T-cell (primary cell): ENCODE data around the gene TMEM131L. TPM values are rescaled to one million over a fixed set of nuclear protein-coding genes. Genes with fewer than 3 reads are reported as not detected.

Experiments used
- ATAC-seq, 4 experiments: fragments of 200-7000 bp in 3 of 4; fragments of 150-1000 bp in 1 of 4; cut with Tn5 transposase; replicated peaks in 1 of 4; 1 replicate in 3 of 4; 2 replicates in 1 of 4; pipeline ENCODE4 v1.10.0; 2021; ENCODE audit warnings: moderate library complexity in 3 of 4, mild to moderate bottlenecking in 2 of 4, moderate number of reproducible peaks in 1 of 4
- CTCF ChIA-PET, 2 donors: fragments of 300-600 bp; sonication (Branson Sonifier 250); formaldehyde crosslinking; loops; one replicate each; lab custom pipeline; 2022; ENCODE audit warnings: antibody characterized with exemption in 2 of 2; lab: Charles Lee
- POLR2A ChIA-PET, 2 donors: fragments of 300-600 bp; sonication (Branson Sonifier 250); formaldehyde crosslinking; loops; one replicate each; lab custom pipeline; 2022; ENCODE audit warnings: antibody characterized with exemption in 2 of 2; lab: Charles Lee
- DNase-seq, 35 experiments: peaks; one replicate each; pipeline versions ENCODE4 v3.0.0 to v3.0.0-alpha.2; 2013 to 2023
- H3K27ac ChIP-seq: one replicate; pipeline ENCODE4 v1.5.1; 2013; ENCODE audit warnings: low read length
- H3K27me3 ChIP-seq, 2 experiments: replicated peaks in 1 of 2; 1 replicate in 1 of 2; 2 replicates in 1 of 2; pipeline versions ENCODE4 v1.6.1 to v1.7.0; 2013; ENCODE audit warnings: low read length in 1 of 2, mixed read lengths in 1 of 2; ENCODE audit not compliant: control insufficient read depth in 2 of 2, insufficient read depth in 2 of 2; ENCODE audit errors: extremely low read depth in 1 of 2
- H3K36me3 ChIP-seq, 2 donors: 1 replicate in 1 of 2; 2 replicates in 1 of 2; pipeline versions ENCODE4 v1.6.1 to v1.7.0; 2013; ENCODE audit warnings: low read length in 1 of 2; ENCODE audit not compliant: control insufficient read depth in 2 of 2, insufficient read depth in 1 of 2; ENCODE audit errors: extremely low read depth in 1 of 2
- H3K4me1 ChIP-seq, 2 experiments: 1 replicate in 1 of 2; 2 replicates in 1 of 2; pipeline versions ENCODE4 v1.6.1 to v1.7.0; 2013; ENCODE audit warnings: low read length in 2 of 2, mixed read lengths in 1 of 2; ENCODE audit not compliant: insufficient read depth in 2 of 2, control insufficient read depth in 1 of 2; ENCODE audit errors: extremely low read depth in 1 of 2
- H3K4me3 ChIP-seq, 2 donors: 1 replicate in 1 of 2; 2 replicates in 1 of 2; pipeline versions ENCODE4 v1.5.1 to v1.7.0; 2013; ENCODE audit warnings: mild to moderate bottlenecking in 2 of 2, low read length in 1 of 2, moderate library complexity in 1 of 2; ENCODE audit not compliant: control insufficient read depth in 1 of 2; ENCODE audit errors: extremely low read depth in 1 of 2
- H3K9me3 ChIP-seq: 2 replicates; pipeline ENCODE4 v1.7.0; 2013
- H3K27ac Mint-ChIP-seq, 2 donors: one replicate each; pipeline ENCODE4 v1.8.0; 2020 to 2021; ENCODE audit warnings: mild to moderate bottlenecking in 2 of 2, mixed read lengths in 2 of 2
- H3K27me3 Mint-ChIP-seq, 2 donors: one replicate each; pipeline ENCODE4 v1.8.0; 2021 to 2022; ENCODE audit warnings: mixed read lengths in 2 of 2
- H3K36me3 Mint-ChIP-seq: one replicate; pipeline ENCODE4 v1.8.0; 2021; ENCODE audit warnings: mixed read lengths
- H3K4me1 Mint-ChIP-seq, 3 donors: one replicate each; pipeline ENCODE4 v1.8.0; 2020 to 2022; ENCODE audit warnings: mixed read lengths in 3 of 3, mild to moderate bottlenecking in 1 of 3
- H3K4me3 Mint-ChIP-seq, 3 donors: one replicate each; pipeline ENCODE4 v1.8.0; 2020 to 2022; ENCODE audit warnings: mild to moderate bottlenecking in 3 of 3, mixed read lengths in 3 of 3, moderate library complexity in 3 of 3
- H3K9me3 Mint-ChIP-seq, 3 donors: one replicate each; pipeline ENCODE4 v1.8.0; 2020 to 2022; ENCODE audit warnings: mixed read lengths in 3 of 3
- WGBS: methylation state at CpG from one replicate; pipeline ENCODE4 v1.1.5; 2013; ENCODE audit warnings: missing lambda C conversion rate; ENCODE audit not compliant: insufficient coverage; 5-methylcytosine and 5-hydroxymethylcytosine counted together
- total RNA-seq, 35 experiments: library from RNA in 6 of 35; stranded (reverse) in 6 of 35; fragments of 120-200 nt in 1 of 35; gene quantifications; one replicate each; pipeline versions ENCODE4 v1.2.1 to v1.2.4 and lab custom pipeline; 2013 to 2026

TMEM131L gene
- total RNA-seq, 5 donors from 2014 or later (not counting 1 experiment from before 2014, with no cell fraction given), result 60.7 to 115 (median 72.6) TPM

DNA sequence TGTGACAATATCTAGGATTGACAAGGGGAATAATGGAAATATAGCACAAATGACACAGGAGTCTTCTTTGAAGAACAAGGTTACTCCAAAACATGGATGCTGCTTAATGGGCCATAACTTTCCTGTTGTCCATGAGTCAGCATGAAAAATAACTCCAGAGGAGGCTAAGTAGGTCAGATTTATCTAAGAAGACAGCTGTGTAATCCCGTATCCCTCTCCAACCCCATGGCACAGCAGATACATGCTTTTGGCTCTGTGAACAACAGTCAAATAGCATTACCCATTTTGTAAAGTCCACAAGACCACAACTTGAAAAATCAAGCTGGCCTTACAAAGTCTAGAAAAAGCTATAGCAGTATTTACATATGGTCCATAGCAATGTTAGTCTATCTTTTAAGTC is 2.1 kb upstream of the TMEM131L start:
- Mint-ChIP-seq H3K9me3 (no peaks in the 10 kb centered on the region), H3K4me1 (peaks cover 15 to 24% (median 22%) of the 10 kb centered on the region in 3 donors), H3K27me3 (no peaks in the 10 kb centered on the region), H3K36me3 (no peaks in the 10 kb centered on the region), H3K27ac (peak overlapping the region in 1 of 2 donors; percentile 13), H3K4me3 (no peak overlapping the region)
- WGBS, result no CpG with 5 or more reads among the region's 1 CpG
- Histone ChIP-seq H3K27ac (no peak overlapping the region), H3K27me3 (no peaks in the 10 kb centered on the region), H3K4me3 (no peak overlapping the region), H3K9me3 (no peaks in the 10 kb centered on the region), H3K36me3 (no peaks in the 10 kb centered on the region), H3K4me1 (peaks cover 10 to 13% of the 10 kb centered on the region in 2 experiments)
- ChIA-PET POLR2A (interaction anchor here in 1 of 2 donors (0.6 kb wide), 1 partner anchor 25 kb away, joined by 3 read pairs; no protein-coding TSS in a partner anchor), CTCF (interaction anchor here in 1 of 2 donors (1.0 kb wide), 1 partner anchor 110 kb away, joined by 3 read pairs; no protein-coding TSS in a partner anchor)
- ATAC-seq (no peak), DNase-seq (no peak)

DNA sequence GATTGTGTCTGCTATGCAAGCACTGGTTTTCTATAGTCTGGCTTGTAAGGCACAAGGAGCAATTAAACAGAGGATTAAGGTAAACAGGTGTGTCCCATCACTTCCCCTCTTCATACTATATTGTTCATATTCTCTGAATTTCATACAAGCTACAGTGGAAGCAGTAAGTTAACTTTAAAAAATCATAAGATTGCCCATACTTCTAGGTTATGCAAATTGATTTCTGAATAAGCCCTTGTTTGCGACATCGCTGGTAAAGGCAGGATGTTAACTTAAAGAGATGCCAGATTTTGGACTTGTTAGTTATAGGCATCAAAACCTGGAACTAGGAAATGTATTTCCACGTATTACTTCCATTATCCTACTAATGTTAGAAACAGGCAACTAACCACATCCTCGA is 1.0 kb upstream of the TMEM131L start:
- Mint-ChIP-seq H3K27me3 (no peaks in the 10 kb centered on the region), H3K36me3 (no peaks in the 10 kb centered on the region), H3K27ac (peak overlapping the region; percentile 90 to 91), H3K9me3 (no peaks in the 10 kb centered on the region), H3K4me3 (peak overlapping the region; percentile 88 to 94 (median 90)), H3K4me1 (peaks cover 25 to 33% (median 32%) of the 10 kb centered on the region in 3 donors)
- ChIA-PET CTCF (interaction anchor here (0.6 to 1.8 kb wide), 14 partner anchors 13 to 343 kb away, joined by 3 to 24 read pairs (median 4); no protein-coding TSS in a partner anchor), POLR2A (interaction anchor here (0.6 to 1.4 kb wide), 7 partner anchors 18 to 129 kb away, joined by 3 to 11 read pairs (median 4); no protein-coding TSS in a partner anchor)
- no peaks in the 10 kb centered on the region for H3K9me3 ChIP-seq
- H3K27ac ChIP-seq, result peak overlapping the region; percentile 47
- ATAC-seq (no peak), DNase-seq (peak in 1 of 35 experiments; percentile 26)
- peaks cover 0 to 3% of the 10 kb centered on the region in 2 donors for H3K36me3 ChIP-seq
- no CpG with 5 or more reads among the region's 4 CpGs for WGBS
- peaks cover 19 to 20% of the 10 kb centered on the region in 2 experiments for H3K4me1 ChIP-seq
- peak overlapping the region; percentile 56 to 68 for H3K4me3 ChIP-seq
- H3K27me3 ChIP-seq, result no peaks in the 10 kb centered on the region

DNA sequence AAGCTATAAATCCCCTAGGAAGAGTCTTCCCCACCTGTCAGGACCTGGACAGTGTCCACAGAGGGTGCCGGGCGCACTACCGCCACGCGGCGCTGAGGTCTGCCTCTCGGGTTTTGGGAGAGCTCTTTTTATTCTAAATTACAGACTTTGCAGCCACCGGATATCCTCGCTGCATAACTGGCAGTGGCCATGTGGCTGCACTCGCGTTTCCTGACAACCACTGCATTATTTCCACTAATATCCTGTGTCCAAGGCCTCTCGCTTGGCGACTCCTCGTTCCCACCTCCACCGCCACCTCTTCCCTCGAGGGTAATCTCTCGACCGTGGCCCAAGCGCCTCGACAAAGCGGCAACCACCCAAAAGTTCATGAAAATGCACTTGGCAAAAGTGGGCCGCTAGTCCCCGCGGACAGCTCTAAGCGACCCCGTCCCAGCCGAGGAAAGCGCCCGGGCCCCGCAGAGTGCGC is 512 bp upstream of the TMEM131L start:
- peak; percentile 10 to 27 (median 18) for ATAC-seq
- Mint-ChIP-seq H3K4me1 (peaks cover 30 to 38% (median 37%) of the 10 kb centered on the region in 3 donors), H3K36me3 (peaks cover 2% of the 10 kb centered on the region), H3K27ac (peak overlapping the region; percentile 90 to 91), H3K9me3 (no peaks in the 10 kb centered on the region), H3K4me3 (peak overlapping the region; percentile 88 to 94 (median 90)), H3K27me3 (no peaks in the 10 kb centered on the region)
- peaks cover 0 to 6% of the 10 kb centered on the region in 2 donors for H3K36me3 ChIP-seq
- ChIA-PET POLR2A (interaction anchor here (0.6 to 1.4 kb wide), 10 partner anchors 18 to 128 kb away, joined by 3 to 11 read pairs (median 4); no protein-coding TSS in a partner anchor), CTCF (interaction anchor here (0.6 to 2.5 kb wide), 22 partner anchors 13 to 343 kb away, joined by 3 to 24 read pairs (median 4); no protein-coding TSS in a partner anchor)
- no peaks in the 10 kb centered on the region for H3K9me3 ChIP-seq
- H3K27me3 ChIP-seq, result no peaks in the 10 kb centered on the region
- H3K4me3 ChIP-seq, result peak overlapping the region; percentile 56 to 68
- peaks cover 22 to 25% of the 10 kb centered on the region in 2 experiments for H3K4me1 ChIP-seq
- peak overlapping the region; percentile 47 for H3K27ac ChIP-seq
- 0% methylated on average over 31 of the region's 31 CpGs for WGBS
- DNase-seq, result peak in 6 of 35 experiments; percentile 17 to 58 (median 28)

DNA sequence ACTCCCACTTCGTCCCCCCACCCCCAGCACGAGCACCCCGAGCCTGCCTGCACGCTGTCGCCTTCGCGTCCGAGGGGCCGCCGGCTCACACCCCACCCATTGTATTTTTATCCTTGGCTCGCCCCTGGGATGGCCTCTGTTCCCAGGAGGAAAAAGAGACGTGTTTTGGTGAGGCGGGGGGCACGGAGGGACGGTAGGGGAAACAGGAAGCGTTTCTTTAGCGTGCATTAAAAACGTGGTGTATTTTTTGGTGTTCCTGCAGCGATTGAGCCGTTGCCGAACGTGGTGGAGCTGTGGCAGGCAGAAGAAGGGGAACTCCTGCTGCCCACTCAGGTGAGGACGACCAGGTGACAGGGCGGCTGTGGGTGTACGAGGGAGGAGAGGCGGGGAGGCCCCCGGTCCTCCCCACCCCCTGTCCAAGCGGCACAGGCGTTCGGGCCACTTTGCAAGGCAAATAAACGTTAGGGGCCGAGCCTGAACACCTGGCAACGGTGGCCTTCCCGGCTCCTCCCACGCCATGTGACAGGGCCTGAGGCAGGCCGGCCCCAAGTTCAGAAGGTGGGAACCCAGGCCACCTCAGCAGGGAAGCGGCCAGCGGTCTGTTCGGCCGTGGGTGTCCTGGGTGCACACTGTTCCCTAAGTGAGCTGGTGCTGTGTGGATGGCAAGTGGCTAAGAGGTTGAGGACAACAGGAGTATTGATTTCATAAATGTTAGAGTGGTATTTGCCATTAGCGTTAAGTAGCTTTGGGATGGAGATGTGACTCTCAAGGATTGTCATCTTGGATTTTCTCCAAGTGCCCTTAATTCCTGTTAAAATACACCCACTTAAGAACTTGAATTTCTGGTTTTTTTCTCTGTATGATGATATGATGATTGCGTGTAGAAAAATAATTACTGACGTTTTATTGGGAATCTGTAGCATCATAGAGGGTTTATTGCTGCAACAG is 1.1 kb downstream of the TMEM131L start:
- Mint-ChIP-seq H3K27me3 (no peaks in the 10 kb centered on the region), H3K27ac (peak overlapping the region; percentile 92 to 97), H3K4me3 (peak overlapping the region; percentile 94 to 96 (median 94)), H3K4me1 (peaks cover 46 to 54% (median 53%) of the 10 kb centered on the region in 3 donors), H3K36me3 (peaks cover 9% of the 10 kb centered on the region), H3K9me3 (no peaks in the 10 kb centered on the region)
- POLR2A ChIA-PET, result interaction anchor here (0.7 to 1.6 kb wide), 11 partner anchors 15 to 930 kb away, joined by 3 to 4 read pairs (median 3); no protein-coding TSS in a partner anchor
- Histone ChIP-seq H3K4me3 (peak overlapping the region; percentile 95 to 97), H3K36me3 (peaks cover 0 to 9% of the 10 kb centered on the region in 2 donors), H3K27me3 (no peaks in the 10 kb centered on the region), H3K27ac (peak overlapping the region; percentile 88), H3K9me3 (no peaks in the 10 kb centered on the region), H3K4me1 (peaks cover 36 to 38% of the 10 kb centered on the region in 2 experiments)
- DNase-seq, result peak in 17 of 35 experiments; percentile 18 to 61 (median 29)
- 1% methylated on average over 28 of the region's 43 CpGs for WGBS
- CTCF ChIA-PET, result interaction anchor here (0.7 to 2.5 kb wide), 17 partner anchors 11 to 123 kb away, joined by 3 to 10 read pairs (median 4); partner anchors contain the start of gene MND1 (in 1 of the 2)
- ATAC-seq, result peak in 3 of 4 experiments; percentile 3 to 7 (median 5)

DNA sequence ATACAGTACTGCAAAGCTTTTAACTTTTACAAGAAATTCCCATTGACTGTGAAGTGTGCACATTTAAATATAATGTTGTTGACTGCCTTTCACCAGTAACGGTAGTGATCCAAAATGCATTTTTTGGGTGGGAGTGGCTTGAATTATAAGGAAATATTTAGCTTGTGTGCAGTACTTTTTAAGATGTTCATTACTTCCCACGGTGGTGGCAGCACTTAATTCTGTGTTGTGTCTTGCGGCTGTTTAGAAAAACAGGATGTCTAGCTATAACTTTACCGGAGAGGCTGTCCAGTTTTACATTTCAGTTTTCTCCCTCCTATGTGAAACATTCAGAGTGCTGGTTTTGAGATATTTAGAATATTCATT is 1.7 kb downstream of the TMEM131L start:
- Mint-ChIP-seq H3K36me3 (peaks cover 14% of the 10 kb centered on the region), H3K9me3 (no peaks in the 10 kb centered on the region), H3K27me3 (no peaks in the 10 kb centered on the region), H3K4me1 (peaks cover 53 to 60% (median 59%) of the 10 kb centered on the region in 3 donors), H3K27ac (peak overlapping the region; percentile 92 to 97), H3K4me3 (peak overlapping the region; percentile 94 to 96 (median 94))
- CTCF ChIA-PET, result interaction anchor here (0.6 to 2.5 kb wide), 21 partner anchors 11 to 1080 kb away, joined by 3 to 10 read pairs (median 5); partner anchors contain the start of gene MND1 (in 1 of the 2)
- Histone ChIP-seq H3K27ac (peak overlapping the region; percentile 88), H3K9me3 (no peaks in the 10 kb centered on the region), H3K4me3 (peak overlapping the region; percentile 95 to 97), H3K27me3 (no peaks in the 10 kb centered on the region), H3K4me1 (peaks cover 42 to 45% of the 10 kb centered on the region in 2 experiments), H3K36me3 (peaks cover 0 to 10% of the 10 kb centered on the region in 2 donors)
- 0% methylated on average over 1 of the region's 4 CpGs for WGBS
- peak in 11 of 35 experiments; percentile 22 to 69 (median 32) for DNase-seq
- ATAC-seq, result no peak
- POLR2A ChIA-PET, result interaction anchor here (0.6 to 1.6 kb wide), 10 partner anchors 14 to 68 kb away, joined by 3 to 5 read pairs (median 3); no protein-coding TSS in a partner anchor
